HL-60 (cell line): ENCODE measurements around the gene YTHDF1.

Experiments used
- CTCF ChIP-seq: IDR thresholded peaks from one replicate; pipeline ENCODE4 v1.5.1; 2011; ENCODE audit warnings: low read length, control low read depth, inconsistent platforms; ENCODE audit not compliant: insufficient read depth
- REST ChIP-seq: IDR thresholded peaks from 2 replicates; pipeline ENCODE4 v1.6.1; 2012; ENCODE audit warnings: low read depth; ENCODE audit not compliant: insufficient replicate concordance

- TF ChIP-seq REST (no peak), CTCF (no peak)
These were observed 42.3 kb downstream of the YTHDF1 start for GRCh38 chr20:63173552-63174191.
